Adipose tissue (tissue), 3 donors: ENCODE measurements around the gene PARD3. TPM values are rescaled to one million over a fixed set of nuclear protein-coding genes. Genes with fewer than 3 reads are reported as not detected.
"Not testable (repeated sequence)": the region's sequence is repeated elsewhere in the genome, so short reads cannot be mapped to it uniquely, and the experiment has no call there.

ENCODE experiments used
- H3K27ac ChIP-seq: one replicate; pipeline ENCODE4 v1.5.1; 2013; ENCODE audit warnings: low read depth, low read length
- WGBS, 3 donors: extraction: QIAGEN DNeasy Blood & Tissue Kit; methylation state at CpG; one replicate each; pipeline ENCODE4 v1.1.7; 2013; 5-methylcytosine and 5-hydroxymethylcytosine counted together
- polyA plus RNA-seq, 3 donors: library from polyadenylated mRNA; stranded (reverse); fragments of 200-250 nt; gene quantifications; one replicate each; pipeline ENCODE4 v1.2.3, GENCODE V29; 2013
- donor health status: healthy with polysubstance abuse.
- donor health status: Bipolar disorder and iron deficiency.
- donor health status: healthy.

Gene PARD3
- polyA plus RNA-seq, 3 donors, result 11.2 to 20.6 (median 17.2) TPM

DNA sequence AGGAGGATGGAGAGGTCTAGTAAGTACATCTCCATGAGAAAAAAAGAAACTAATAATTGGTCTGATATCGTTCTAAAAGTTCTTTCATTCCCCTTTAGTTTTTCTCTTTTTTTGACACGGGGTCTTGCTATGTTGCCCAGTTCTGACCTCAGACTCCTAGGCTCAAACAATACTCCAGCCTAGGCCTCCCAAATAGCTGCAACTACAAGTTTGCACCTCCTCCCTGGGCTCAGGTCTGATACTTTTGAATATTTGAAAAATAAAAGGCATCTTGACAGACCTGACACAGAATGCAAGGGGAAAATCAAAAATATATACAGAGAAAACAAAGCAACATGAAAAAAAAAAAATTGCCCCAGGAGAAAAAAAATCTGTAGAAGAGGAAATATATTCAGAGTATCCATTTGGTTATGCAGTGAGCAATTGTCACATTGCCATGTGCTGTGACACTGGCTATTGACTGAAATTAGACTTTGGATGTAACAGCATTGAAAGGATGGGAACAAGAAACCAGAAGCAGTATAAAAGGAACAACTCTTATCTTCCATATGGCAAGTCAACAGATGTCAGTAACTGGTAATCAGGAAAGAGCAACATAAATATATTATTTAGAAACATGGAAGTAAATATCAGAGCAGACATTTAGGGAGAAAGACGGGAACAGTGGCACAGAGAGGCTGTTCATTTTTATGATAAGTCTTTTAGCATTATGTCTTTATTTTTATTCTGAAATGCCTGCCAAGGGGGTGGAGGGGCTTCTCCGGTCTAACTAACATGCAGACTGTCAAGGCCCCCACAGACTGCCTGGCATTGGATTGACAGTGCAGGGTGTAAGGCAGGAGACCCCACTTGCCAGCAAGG lies 408.4 kb downstream of the PARD3 start:
- no peak overlapping the region for H3K27ac ChIP-seq
- WGBS, 3 donors, result 63 to 80% (median 71%) methylated on average over 4 of the region's 4 CpGs

GRCh38 chr10:34405611-34406462 lies 409.3 kb downstream of the PARD3 start:
- no peak overlapping the region for H3K27ac ChIP-seq
- 77 to 89% (median 79%) methylated on average over 3 of the region's 3 CpGs for WGBS, 3 donors

DNA sequence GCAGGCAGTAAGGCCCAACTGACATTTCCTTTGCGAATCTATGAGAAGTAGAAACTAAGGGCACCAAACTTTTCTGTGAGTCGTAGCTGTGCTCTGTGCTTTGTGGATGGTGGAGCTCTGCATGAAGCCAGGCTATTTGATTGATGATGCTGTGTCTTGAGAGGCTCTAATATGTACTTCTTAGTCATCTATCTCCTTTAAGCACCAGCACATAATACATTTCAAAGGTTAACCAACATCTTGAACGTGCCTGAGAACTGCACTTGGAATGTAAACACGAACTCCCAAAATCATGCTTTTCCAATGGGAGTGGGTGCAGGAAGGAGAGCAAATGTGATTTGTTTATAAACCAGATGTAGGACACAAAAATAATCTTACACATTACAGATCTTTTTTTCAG lies 411.6 kb downstream of the PARD3 start:
- WGBS, 3 donors, result 86 to 95% (median 91%) methylated on average over 4 of the region's 4 CpGs
- H3K27ac ChIP-seq, result no peak overlapping the region

- H3K27ac ChIP-seq, result no peak overlapping the region
- WGBS, 3 donors, result 79 to 94% (median 87%) methylated on average over 3 of the region's 3 CpGs
These were observed 415.0 kb downstream of the PARD3 start for GRCh38 chr10:34400075-34400474.

DNA sequence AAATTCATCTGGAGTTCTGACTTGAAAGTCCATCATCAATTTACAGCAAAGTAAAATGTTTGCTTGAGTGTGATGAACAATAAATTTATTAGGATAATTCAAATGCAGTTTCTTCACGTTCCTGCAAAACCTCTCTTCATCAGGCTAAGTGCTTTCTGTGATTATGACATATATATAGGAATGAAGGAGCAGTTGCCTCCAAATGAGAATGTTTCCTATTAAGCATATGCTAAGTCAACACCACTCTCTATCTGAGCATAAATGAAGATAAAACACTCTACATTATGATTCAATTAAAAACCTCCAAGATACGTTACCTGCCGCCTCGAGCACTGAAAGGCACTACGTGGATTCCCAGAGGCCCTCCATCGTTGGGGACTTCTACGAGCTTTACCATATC lies 416.1 kb downstream of the PARD3 start:
- WGBS, 3 donors, result 76 to 80% (median 78%) methylated on average over 7 of the region's 7 CpGs

GRCh38 chr10:34397324-34397723 lies 417.8 kb downstream of the PARD3 start:
- H3K27ac ChIP-seq, result no peak overlapping the region

More for the DNA sequence above, 416.1 kb downstream of the PARD3 start:
- no peak overlapping the region for H3K27ac ChIP-seq

DNA sequence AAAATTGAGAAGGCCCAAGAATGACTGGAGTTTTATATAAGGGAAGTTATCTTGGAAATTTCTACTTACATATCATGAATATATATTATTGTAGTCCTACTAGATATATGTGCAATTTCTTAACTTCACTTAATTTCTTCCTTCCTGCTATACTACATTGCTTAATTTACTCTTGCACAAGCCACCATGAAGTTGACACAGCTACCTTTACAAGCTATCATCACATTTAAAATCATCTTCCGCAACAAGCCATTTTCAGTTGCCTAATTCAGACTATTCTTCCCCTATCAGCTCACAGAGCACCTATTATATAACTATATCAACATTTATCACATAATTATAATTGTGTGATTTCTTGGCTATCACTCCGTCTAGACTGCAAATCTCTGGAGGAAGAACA lies 418.4 kb downstream of the PARD3 start:
- 51 to 83% (median 62%) methylated on average over 2 of the region's 2 CpGs for WGBS, 3 donors
- no peak overlapping the region for H3K27ac ChIP-seq

More at GRCh38 chr10:34397324-34397723, 417.8 kb downstream of the PARD3 start:
- WGBS, 3 donors, result 27 to 75% (median 28%) methylated on average over 1 of the region's 1 CpG

- no peak overlapping the region for H3K27ac ChIP-seq
These were observed 422.4 kb downstream of the PARD3 start for GRCh38 chr10:34392641-34393170.

DNA sequence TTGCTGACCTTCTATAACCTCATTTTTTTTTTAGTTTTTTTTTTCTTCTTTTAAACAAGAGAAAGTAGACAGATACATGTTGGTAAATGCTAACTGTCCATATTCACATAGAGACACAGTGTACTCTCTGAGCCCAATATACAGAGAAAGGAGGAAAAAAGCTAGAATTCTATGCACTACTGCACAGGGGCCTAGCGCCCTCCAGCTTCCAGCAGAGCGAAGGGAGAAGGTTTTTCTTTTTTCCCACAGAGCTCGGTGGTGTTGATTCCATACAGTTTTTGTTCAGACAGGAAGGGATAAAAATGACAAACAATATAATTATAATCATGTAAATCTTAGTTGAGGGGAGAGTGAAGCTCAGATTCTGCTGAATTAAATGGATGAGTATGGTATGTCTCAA lies 423.9 kb downstream of the PARD3 start:
- H3K27ac ChIP-seq, result not testable (repeated sequence)
- 74 to 91% (median 84%) methylated on average over 3 of the region's 3 CpGs for WGBS, 3 donors

GRCh38 chr10:34389801-34390200 lies 425.3 kb downstream of the PARD3 start:
- no peak overlapping the region for H3K27ac ChIP-seq
- 97% methylated on average over 3 of the region's 3 CpGs for WGBS, 3 donors

- WGBS, 3 donors, result 93 to 95% (median 94%) methylated on average over 3 of the region's 3 CpGs
- no peak overlapping the region for H3K27ac ChIP-seq
These were observed 428.2 kb downstream of the PARD3 start for GRCh38 chr10:34386921-34387320.

DNA sequence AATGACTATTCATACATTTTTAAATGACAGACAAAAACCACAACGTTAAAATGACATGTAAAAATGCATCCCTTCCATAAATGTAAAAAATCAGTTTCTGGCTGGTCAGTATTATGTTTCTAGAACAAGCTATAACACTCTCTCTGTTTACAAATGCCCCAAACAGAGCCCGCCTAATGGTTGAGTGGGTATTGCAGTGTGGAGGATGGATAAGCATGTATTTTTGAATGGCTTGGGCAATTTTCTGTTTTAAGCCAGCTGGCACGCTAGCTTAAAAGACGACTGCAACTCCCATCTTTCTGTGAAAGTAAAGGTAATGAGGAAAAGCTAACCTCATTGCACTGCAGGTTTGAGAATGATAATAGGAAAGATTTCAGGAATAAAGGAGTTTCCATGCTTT lies 430.7 kb downstream of the PARD3 start:
- WGBS, 3 donors, result 81 to 85% (median 83%) methylated on average over 4 of the region's 4 CpGs
- no peak overlapping the region for H3K27ac ChIP-seq

- 94 to 95% (median 94%) methylated on average over 10 of the region's 10 CpGs for WGBS, 3 donors
- no peak overlapping the region for H3K27ac ChIP-seq
These were observed 432.5 kb downstream of the PARD3 start for GRCh38 chr10:34382626-34383025.

GRCh38 chr10:34380856-34381255 lies 434.2 kb downstream of the PARD3 start:
- WGBS, 3 donors, result 91 to 94% (median 91%) methylated on average over 3 of the region's 3 CpGs

DNA sequence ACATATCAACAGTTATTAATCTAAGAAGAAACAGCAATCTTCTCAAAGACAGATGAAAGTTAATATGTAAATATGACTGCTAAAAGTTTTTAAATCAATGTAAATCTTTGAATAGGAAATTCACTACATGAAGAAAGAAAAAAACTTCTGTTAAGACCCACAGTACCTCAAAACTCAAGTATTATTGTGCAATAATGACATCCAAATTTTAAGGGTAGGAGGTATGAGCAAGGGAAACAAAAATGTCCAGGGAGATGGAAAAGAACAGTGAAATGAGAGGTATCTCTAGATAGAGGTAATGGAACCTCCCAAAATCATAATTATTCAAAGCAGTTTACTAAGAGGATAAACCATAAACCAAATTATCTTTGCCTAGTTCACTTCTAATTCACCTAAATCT lies 436.8 kb downstream of the PARD3 start:
- no peak overlapping the region for H3K27ac ChIP-seq

More at GRCh38 chr10:34380856-34381255, 434.2 kb downstream of the PARD3 start:
- H3K27ac ChIP-seq, result no peak overlapping the region

- 90 to 97% (median 93%) methylated on average over 5 of the region's 5 CpGs for WGBS, 3 donors
- H3K27ac ChIP-seq, result no peak overlapping the region
These were observed 437.3 kb downstream of the PARD3 start for GRCh38 chr10:34377833-34378232.

GRCh38 chr10:34374356-34375045 lies 440.6 kb downstream of the PARD3 start:
- WGBS, 3 donors, result 65 to 83% (median 66%) methylated on average over 6 of the region's 6 CpGs
- no peak overlapping the region for H3K27ac ChIP-seq

DNA sequence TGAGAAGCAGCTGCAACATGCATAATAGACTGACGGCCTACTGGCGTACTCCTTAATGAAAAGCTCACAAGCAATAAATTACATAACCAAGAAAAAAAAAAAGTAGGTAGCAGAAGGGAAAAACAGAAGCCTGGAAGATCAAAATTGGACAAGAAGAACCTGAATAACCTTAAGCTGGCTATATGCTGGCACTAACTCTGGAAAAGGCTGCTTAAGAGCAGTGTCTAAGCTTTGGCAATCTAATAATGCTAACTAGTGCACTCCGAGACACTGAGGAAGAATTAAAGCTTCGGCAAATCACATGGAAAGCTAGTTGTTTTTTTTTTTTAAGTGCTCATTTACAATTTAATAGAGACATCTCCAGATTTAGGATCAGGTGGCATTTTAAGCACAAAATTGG lies 441.9 kb downstream of the PARD3 start:
- 89 to 95% (median 90%) methylated on average over 4 of the region's 4 CpGs for WGBS, 3 donors
- H3K27ac ChIP-seq, result no peak overlapping the region

GRCh38 chr10:34372509-34372908 lies 442.6 kb downstream of the PARD3 start:
- H3K27ac ChIP-seq, result no peak overlapping the region
